Measurements from ENCODE around the gene EIF3M.
A peak's percentile ranks its signal among the peaks of the same experiment; 100 is the strongest.
"Not testable (repeated sequence)": the region's sequence is repeated elsewhere in the genome, so short reads cannot be mapped to it uniquely, and the experiment has no call there.

Gene EIF3M

DNA sequence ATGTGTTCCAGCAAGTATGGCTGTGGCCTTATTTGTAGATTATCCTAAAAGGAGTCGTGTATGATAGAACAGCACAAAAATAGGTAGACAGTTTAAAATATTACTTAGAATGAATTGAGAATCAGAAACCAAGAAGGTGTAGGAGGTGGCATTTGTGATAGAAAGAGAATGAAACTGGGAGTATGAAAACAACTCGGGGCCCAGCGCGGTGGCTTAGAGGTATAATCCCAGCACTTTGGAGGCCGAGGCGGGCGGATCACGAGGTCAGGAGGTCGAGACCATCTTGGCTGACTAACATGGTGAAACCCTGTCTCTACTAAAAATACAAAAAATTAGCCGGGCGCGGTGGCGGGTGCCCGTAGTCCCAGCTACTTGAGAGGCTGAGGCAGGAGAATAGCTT, 12.5 kb downstream of the EIF3M start:
- ATAC-seq, result peak; percentile 65
- DNase-seq, result peak; percentile 44

DNA sequence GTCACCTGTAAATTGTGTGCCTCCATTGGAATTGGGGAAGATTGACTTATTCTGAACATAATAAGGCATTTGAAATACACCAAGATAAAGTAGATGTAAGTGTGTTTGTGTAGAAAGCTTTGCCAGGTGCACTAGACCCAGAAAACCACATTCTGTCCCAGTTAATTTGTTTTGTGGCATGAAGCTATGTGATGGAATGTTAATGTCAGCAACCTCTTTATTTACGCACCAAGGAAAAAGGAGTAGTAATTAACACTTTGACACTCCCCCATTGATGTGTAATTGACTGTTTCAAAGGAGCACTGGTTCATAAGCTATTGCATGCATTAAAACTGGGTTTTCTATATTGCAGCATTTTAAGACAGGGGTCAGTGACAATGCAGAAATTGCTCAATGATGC, 14.3 kb downstream of the EIF3M start:
- DNase-seq (no peak), ATAC-seq (no peak)

DNA sequence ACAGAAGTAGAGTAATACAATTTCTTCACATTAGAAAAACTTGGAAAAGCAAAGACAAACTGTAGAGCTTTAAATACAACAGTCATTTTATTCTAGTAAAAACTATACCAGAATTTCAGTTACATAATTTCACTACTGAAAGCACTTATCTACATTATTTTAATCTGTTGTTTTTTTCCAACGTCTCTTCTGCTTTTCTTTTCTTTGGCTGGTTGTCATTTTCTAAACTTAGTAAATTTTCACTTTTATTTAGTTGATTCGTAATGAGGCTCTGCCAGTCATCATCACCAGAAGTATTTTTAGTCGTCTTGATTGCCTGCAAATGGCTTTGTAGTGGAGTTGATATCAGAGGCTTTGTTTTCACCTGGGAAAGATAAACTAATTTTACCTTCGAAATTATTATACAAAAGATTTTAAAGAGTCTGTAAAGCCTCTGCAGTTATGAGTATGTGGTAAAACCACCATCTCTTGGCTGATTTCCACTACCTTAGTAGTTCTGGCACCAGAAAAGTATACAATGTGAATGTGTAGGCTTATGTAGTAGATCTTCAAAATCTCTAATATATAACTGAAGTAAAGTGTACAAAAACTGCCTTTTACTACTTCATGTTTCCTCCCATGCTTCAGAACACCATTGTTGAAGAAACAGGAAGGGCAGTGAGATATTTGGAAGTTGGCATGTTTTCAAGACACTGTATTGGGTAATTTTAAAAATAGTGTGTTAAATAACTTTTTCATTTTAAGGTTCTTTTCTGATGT, 19.2 kb downstream of the EIF3M start:
- ATAC-seq, result no peak

DNA sequence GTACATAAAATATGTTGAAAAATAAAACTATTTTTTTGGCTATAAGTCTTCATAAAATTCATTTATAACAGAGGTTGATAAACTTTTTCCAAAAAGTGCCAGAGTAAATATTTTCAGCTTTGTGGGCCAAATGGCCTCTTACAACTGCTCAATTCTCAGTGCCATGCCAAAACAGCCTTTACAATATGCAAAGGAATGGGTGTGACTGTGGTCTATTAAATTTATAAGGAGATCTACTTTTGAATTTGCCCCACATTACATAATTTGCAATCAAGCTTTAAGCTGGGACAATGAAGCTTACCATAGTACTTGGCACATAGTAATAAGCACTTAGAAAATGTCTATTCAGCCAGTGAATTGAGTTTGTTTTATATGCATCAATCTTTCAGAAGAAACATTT, 22.6 kb downstream of the EIF3M start:
- ATAC-seq (no peak), DNase-seq (no peak)

More for the DNA sequence above, 19.2 kb downstream of the EIF3M start:
- no peak for DNase-seq

DNA sequence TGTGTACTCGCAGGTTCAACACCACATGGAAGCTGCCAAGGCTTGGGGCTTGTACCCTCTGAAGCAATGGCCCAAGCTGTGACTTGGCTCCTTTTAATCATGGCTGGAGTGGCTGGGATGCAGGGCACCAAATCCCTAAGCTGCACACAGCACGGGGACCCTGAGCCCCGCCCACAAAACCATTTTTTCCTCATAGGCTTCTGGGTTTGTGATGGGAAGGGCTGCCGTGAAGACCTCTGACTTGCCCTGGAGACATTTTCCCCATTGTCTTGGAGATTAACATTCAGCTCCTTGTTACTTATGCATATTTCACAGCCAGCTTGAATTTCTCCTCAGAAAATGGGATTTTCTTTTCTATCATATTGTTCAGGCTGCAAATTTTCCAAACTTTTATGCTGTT, 25.2 kb downstream of the EIF3M start:
- not testable (repeated sequence) for ATAC-seq, DNase-seq

DNA sequence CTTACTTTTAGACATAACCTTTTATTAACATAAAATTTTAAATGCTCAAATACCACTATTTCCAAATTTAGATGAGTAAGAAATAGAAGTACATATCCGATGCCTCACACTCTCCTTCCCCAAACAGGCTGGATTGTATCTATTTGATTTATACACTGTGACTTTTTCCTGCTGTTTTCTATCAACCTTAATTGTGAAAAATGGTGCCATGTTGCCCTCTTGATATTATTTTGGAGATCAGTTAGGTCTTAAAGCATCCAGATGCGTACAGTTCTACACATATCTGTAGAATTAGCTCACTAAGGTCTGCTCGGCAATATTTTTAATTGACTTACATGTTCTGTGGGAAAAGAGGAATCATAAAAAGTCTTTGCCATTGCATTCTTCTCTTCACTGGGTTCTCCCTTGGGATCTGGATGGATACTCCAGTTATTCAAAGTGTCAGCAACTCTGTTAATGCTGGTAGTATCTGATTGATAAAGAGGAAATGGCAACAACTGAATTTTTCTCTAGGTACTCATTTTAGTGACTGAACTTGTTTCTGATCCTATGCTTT, 27.2 kb downstream of the EIF3M start:
- no peak for DNase-seq
- ATAC-seq, result no peak

DNA sequence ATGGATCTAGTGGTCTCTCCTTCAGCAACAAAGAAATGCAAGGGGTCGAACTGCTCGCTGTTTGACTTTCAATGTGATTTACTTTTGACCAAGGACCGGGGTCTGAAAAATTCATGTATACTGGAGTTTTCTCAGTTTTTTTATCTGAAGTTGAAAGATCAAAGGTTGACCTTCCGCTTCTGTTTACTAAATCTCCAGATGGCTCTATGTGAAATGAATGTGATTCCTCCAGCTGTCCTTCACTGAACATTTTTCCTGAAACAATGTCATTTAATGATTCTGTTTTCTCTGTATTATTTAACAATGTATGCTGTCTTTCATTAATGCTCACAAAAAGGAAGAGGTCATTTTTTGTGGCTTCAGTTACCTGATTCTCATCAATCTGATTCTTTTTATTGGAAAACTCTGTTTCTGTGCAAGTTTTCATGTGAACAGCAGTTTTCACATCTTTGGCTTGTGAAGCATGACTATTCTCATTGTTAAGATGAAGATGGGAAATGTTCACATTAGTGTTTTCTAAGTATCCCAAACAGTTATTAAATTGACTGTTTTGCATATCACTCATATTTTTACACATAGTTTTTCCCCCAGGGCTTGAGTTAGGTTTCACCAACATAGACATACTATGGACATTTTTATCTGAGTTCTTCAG, 30.0 kb downstream of the EIF3M start:
- no peak for ATAC-seq
- DNase-seq, result no peak

DNA sequence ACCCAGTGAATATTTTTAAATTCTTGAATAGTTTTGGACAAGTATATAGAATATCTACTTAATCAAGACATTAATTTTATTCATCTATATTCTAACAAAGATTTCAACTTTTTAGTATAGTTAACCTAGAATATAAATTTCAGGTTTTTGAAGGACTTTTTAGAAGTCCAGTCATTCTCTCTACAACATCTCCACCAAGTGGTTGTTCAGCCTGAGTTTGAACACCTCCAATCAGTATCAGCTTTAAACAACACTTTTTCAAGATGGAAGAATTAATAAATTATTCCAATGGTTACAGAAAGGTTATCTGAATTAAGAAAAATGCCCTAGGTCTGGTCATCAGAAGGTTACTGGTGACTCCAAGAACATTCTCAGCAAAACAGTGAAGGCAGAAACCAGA, 31.8 kb downstream of the EIF3M start:
- no peak for ATAC-seq
- no peak for DNase-seq

DNA sequence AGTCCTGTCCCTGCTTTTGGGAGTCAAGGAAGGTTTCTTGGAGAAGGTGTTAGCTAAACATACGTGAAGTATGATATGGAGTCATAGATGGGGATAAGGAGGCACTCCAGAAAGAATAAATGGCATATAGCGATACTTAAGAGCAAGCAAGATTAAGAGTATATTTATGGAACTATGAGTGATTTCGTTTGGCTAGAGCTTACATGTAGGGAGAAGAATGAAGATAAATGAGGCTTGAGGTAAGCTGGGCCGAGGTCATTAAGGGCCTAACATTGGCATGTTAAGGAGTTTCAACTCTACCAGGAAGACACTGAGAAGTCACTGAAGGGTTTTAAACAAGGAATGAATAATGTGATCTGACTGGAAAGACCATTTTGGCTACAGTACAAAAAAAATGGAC, 33.3 kb downstream of the EIF3M start:
- ATAC-seq (no peak), DNase-seq (no peak)

DNA sequence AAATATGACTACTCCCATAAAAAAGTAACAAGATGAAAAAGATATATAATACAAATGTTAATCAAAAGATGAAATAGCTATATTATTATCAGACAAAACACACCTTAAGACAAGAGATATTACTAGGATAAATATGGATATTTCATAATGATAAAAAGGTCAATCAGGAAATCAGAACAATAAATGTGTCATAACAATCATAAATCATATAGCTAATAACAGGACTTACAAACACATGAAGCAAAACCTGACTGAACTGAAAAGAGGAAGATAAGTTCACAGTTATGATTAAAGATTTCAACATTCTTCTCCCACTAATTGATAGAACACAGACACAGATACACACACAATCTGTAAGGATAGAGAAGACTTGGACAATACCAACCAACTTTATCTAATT, 47.2 kb downstream of the EIF3M start:
- ATAC-seq (no peak), DNase-seq (no peak)

DNA sequence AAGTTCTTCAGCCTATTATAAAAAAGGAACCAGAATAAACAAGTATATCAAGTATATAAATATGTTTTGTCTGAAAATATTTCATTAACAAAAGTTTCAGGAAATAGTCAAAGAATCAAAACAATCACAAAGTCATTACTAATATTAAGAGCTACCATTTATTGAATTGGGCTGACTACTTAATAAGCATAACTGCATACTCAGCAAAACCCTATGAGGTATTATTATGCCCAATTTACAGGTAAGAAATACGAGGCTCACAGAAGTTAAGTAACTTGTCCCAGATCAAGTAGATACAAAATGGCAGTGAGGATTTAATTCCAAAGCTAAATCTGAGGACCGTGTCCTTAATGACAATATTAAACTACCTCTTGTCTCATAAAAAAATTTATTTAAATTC, 52.2 kb downstream of the EIF3M start:
- no peak for ATAC-seq
- DNase-seq, result no peak

DNA sequence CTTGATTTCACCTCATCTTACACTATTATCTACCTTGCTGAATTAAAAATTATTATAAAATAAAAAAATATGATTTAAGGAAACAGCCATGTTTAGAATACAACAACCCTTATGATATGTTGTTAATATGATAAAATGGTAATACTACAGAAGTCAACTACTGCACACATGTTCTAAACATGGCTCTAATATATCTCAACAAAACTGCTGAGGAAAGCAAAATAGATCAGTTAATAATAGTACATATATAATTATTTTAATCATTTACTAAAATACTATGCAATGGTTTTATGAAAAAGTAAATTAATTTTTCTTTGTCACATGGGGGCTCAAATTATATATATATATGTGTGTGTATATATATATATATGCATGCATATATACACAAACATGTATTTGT, 57.7 kb downstream of the EIF3M start:
- DNase-seq (no peak), ATAC-seq (no peak)

DNA sequence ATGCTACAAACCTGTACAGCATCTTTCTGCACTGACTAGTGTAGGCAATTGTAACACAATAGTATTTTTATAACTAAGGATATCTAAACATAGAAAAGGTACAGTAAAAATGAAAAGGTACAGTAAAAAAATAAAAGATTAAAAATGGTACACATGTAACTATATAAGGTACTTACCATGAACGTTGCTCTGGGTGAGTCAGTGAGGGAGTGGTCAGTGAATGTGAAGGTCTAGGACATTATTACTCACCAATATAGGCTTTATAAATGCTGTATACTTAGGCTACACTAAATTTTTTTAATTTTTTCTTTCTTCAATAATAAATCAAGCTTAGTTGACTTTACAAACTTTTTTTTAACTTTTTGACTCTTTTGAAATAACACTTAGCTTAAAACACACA, 59.9 kb downstream of the EIF3M start:
- ATAC-seq (no peak), DNase-seq (no peak)
